Gastroesophageal sphincter (tissue), 3 donors: ENCODE results near the gene ELANE.

Experiments
- EP300 ChIP-seq: sonication (generic); formaldehyde crosslinking; IDR thresholded peaks from one replicate; pipeline ENCODE4 v1.6.1; 2017; ENCODE audit warnings: antibody characterized with exemption, mild to moderate bottlenecking
- POLR2A ChIP-seq, 2 donors: fragments of 450-650 bp; IDR thresholded peaks; one replicate each; pipeline ENCODE4 v1.6.1; 2017; ENCODE audit warnings: antibody characterized with exemption in 2 of 2, mild to moderate bottlenecking in 2 of 2, moderate library complexity in 1 of 2
- POLR2AphosphoS5 ChIP-seq: sonication (generic); formaldehyde crosslinking; IDR thresholded peaks from one replicate; pipeline ENCODE4 v1.6.1; 2017; ENCODE audit warnings: antibody characterized with exemption
- TF ChIP-seq, protein P1 (sequence below), 4 experiments: fragments of 200-600 bp in 2 of 4; fragments of 450-650 bp in 2 of 4; sonication (generic) in 1 of 4; IDR thresholded peaks; one replicate each; pipeline ENCODE4 v1.5.1; 2017 to 2019; ENCODE audit warnings: antibody characterized with exemption in 4 of 4, mild to moderate bottlenecking in 2 of 4, moderate library complexity in 2 of 4

DNA sequence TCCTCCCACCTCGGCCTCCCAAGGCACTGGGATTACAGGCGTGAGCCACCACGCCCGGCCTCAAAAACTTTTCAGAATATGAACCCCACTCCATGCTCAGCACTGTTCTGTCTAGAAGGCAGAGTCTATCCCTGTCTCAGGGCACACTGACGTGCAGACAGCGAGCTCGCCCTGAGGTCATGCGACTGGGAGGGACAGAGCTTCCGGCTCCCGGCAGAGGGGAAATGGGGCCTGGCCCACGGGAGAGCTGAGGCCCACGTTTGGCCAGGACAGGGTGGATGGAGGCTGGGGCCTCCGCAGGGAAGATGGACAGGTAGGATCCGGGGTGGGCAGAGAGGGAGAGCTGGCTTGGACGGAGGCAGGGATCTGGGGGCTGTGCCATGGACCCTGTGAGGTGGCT is 27.2 kb upstream of the ELANE start:
- no peak for TF ChIP-seq POLR2AphosphoS5
- TF ChIP-seq, protein P1, sequence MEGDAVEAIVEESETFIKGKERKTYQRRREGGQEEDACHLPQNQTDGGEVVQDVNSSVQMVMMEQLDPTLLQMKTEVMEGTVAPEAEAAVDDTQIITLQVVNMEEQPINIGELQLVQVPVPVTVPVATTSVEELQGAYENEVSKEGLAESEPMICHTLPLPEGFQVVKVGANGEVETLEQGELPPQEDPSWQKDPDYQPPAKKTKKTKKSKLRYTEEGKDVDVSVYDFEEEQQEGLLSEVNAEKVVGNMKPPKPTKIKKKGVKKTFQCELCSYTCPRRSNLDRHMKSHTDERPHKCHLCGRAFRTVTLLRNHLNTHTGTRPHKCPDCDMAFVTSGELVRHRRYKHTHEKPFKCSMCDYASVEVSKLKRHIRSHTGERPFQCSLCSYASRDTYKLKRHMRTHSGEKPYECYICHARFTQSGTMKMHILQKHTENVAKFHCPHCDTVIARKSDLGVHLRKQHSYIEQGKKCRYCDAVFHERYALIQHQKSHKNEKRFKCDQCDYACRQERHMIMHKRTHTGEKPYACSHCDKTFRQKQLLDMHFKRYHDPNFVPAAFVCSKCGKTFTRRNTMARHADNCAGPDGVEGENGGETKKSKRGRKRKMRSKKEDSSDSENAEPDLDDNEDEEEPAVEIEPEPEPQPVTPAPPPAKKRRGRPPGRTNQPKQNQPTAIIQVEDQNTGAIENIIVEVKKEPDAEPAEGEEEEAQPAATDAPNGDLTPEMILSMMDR (IDR thresholded peaks at IDR 0.05) = no peak
- no peak for TF ChIP-seq POLR2A (IDR thresholded peaks at IDR 0.05)
- TF ChIP-seq EP300 = no peak
